ENCODE results near the gene TMEM9B. TPM values are rescaled to one million over a fixed set of nuclear protein-coding genes. Genes with fewer than 3 reads are reported as not detected.
"Not testable (repeated sequence)": the region's sequence is repeated elsewhere in the genome, so short reads cannot be mapped to it uniquely, and the experiment has no call there.

Gene TMEM9B
- total and polyA plus RNA-seq, 2 donors: 27.3 to 30.0 TPM

DNA sequence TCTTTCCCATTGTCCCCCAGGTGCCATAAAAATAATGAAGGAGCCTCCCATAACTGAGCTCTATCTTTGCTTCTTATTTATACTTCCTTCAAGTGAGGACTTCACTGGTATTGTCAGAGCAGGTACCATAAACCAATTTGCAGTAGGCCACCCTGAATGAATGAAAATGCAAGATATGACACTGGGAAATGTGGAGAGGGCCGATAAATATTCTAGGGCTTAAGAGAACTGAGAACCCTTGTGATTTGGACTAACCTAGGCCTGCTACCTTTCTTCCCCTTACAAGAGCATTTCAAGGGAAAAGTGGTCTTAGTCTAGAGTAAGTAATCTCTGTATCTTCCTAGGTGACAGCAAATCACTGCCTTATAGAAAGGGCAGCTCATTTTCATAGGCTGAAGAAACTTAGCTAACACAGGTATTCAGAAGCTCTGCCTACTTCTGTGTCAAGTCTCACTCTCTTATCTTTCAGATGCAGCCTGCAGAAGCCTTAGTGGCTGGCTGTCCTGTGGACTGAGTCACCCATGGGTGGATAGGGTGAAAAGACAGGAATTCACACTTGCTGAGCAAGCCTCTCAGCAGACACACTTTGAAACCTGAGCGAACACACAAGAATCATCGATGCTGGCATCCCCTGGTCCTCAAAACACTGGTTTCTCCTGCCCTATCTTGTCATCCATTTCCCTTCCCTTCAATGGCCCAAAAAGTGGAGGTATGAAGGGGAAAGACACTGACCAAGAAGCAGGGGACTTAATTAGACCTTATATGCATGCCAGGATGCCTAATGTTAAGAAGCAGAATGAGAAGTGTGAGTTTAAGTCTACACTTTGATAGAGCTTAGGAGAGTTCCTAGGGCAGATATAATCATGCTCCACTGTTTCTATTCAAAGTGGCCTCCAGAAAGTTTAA lies 24.3 kb upstream of the TMEM9B start:
- H3K4me1 ChIP-seq (ENCODE audit: insufficient read depth): no peaks in the 10 kb centered on the region
- H3K27ac ChIP-seq (ENCODE audit: low read depth): no peak overlapping the region
- no peak overlapping the region for H3K4me3 ChIP-seq (ENCODE audit: low read depth, low read length)
- no peaks in the 10 kb centered on the region for H3K36me3 ChIP-seq (ENCODE audit: insufficient read depth)
- 76% methylated on average over 3 of the region's 3 CpGs for WGBS
- DNase-seq (ENCODE audit: extremely low spot score): no peak

DNA sequence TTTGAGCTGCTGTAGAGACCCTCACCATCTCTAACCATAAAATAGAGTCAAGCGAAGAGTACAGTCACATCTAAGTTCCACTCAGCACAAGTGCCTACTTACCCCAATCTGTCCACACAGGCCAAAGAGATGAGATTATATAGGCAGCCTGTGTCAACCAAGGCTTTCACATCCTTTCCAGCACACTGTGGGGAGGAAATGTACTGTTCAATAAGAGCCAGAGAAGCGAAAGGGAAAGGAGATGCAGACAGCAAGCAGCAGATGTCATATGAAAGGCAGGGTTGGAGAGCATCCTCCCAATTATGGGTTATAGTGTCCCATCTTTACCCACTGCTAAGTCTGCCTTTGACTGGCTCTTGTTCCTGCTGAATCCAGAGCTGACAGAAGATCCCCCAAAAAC lies 23.2 kb upstream of the TMEM9B start:
- no peak overlapping the region for H3K27ac ChIP-seq (ENCODE audit: low read depth)
- H3K36me3 ChIP-seq (ENCODE audit: insufficient read depth): no peaks in the 10 kb centered on the region
- DNase-seq (ENCODE audit: extremely low spot score): no peak
- no peak overlapping the region for H3K4me3 ChIP-seq (ENCODE audit: low read depth, low read length)
- no peaks in the 10 kb centered on the region for H3K4me1 ChIP-seq (ENCODE audit: insufficient read depth)
- WGBS: 87% methylated on average over 2 of the region's 2 CpGs

DNA sequence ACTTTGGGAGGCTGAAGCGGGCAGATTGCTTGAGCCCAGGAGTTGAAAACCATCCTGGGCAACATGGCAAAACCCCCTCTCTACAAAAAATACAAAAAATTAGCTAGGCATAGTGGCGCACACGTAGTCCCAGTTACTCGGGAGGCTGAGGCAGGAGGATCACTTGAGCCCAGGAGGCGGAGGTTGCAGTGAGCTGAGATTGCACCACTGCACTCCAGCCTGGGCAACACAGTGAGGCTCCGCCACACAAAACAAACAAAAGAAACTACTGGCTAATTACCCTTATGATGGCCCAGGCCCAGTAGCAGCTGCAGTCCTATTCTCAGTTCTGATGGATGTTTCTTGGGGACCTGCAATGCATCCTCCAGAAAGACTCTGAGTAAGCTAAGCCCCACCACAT lies 22.5 kb upstream of the TMEM9B start:
- H3K4me1 ChIP-seq (ENCODE audit: insufficient read depth); H3K36me3 ChIP-seq (ENCODE audit: insufficient read depth); DNase-seq (ENCODE audit: extremely low spot score); H3K27ac ChIP-seq (ENCODE audit: low read depth); H3K4me3 ChIP-seq (ENCODE audit: low read depth, low read length): not testable (repeated sequence)
- WGBS: 98% methylated on average over 6 of the region's 6 CpGs

DNA sequence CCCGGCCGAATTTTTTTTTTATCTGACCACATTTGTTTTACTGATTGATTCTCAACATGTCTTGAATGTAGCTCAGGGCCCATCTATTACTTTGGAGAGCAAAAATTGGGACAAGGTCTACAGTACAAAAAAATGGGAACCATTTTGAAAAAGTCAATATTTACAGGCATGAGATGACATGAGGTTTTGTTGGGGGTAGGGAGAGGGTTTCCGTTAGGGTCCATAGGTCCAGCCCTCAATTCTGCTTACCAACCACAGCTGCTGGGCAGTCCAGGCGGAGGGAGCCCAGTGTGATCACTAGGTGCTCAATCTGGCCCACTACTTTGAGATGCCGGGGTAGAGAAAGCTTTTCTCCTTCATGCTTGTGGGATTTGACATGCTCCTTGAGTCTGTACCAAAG lies 21.2 kb upstream of the TMEM9B start:
- 96% methylated on average over 5 of the region's 5 CpGs for WGBS
- no peak for DNase-seq (ENCODE audit: extremely low spot score)
- no peaks in the 10 kb centered on the region for H3K36me3 ChIP-seq (ENCODE audit: insufficient read depth)
- H3K4me3 ChIP-seq (ENCODE audit: low read depth, low read length): no peak overlapping the region
- H3K4me1 ChIP-seq (ENCODE audit: insufficient read depth): no peaks in the 10 kb centered on the region
- no peak overlapping the region for H3K27ac ChIP-seq (ENCODE audit: low read depth)

DNA sequence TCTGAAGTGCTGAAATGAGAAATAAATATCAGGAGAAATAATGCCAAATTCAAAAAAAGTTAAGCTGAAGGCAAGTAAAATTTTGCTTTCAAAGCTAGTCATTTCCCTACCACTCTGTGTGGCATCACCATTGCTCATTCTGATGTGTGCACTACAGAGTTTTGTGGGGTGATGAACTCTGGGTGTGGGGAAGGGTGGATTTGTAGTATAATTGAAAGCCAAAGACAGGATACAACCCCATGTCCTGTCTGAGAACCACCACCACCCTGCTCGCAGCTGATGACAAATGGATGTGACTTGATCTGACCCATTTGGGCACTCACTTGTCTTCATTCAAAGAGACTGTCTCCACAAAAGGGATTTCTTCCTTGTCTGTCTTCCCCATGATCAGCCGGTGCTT lies 19.3 kb upstream of the TMEM9B start:
- DNase-seq (ENCODE audit: extremely low spot score): no peak
- 93% methylated on average over 2 of the region's 2 CpGs for WGBS
- H3K27ac ChIP-seq (ENCODE audit: low read depth): no peak overlapping the region
- no peak overlapping the region for H3K4me3 ChIP-seq (ENCODE audit: low read depth, low read length)
- H3K36me3 ChIP-seq (ENCODE audit: insufficient read depth): no peaks in the 10 kb centered on the region
- no peaks in the 10 kb centered on the region for H3K4me1 ChIP-seq (ENCODE audit: insufficient read depth)

DNA sequence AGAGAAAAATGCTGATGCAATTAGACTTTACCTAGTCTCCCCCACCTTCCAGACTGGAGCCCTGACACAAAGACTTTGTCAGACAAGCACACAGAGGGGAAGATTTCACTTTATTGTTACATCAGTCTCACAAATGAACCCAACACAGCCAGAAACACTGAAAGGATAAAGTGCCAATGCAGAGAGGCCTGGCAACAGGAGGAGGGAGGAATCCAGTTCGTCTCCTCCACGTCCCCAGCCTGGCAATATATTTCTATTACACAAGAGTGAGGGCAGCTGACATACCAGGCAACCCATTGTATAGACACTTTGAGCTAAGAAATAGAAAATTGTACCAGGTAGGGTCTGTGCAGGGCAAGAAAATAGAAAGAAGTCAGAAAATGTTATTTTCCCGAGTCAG lies 16.2 kb upstream of the TMEM9B start:
- H3K36me3 ChIP-seq (ENCODE audit: insufficient read depth): no peaks in the 10 kb centered on the region
- no peak for DNase-seq (ENCODE audit: extremely low spot score)
- no peak overlapping the region for H3K27ac ChIP-seq (ENCODE audit: low read depth)
- H3K4me3 ChIP-seq (ENCODE audit: low read depth, low read length): no peak overlapping the region
- no peaks in the 10 kb centered on the region for H3K4me1 ChIP-seq (ENCODE audit: insufficient read depth)
- WGBS: 82% methylated on average over 3 of the region's 3 CpGs

DNA sequence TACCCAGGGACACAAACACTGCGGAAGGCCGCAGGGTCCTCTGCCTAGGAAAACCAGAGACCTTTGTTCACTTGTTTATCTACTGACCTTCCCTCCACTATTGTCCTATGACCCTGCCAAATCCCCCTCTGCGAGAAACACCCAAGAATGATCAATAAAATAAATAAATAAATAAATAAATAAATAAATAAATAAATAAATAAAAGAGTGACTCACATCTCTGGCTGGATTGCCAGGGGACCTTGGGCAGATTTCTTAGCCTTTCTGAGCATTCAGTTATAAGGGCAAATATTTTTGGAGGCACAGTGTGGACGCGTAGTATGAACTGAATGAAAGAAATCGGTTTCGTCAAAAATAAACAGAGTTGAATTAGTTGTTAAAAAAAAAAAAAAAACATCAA lies 15.1 kb upstream of the TMEM9B start:
- 83% methylated on average over 5 of the region's 7 CpGs for WGBS
- H3K4me1 ChIP-seq (ENCODE audit: insufficient read depth); H3K27ac ChIP-seq (ENCODE audit: low read depth); DNase-seq (ENCODE audit: extremely low spot score); H3K36me3 ChIP-seq (ENCODE audit: insufficient read depth); H3K4me3 ChIP-seq (ENCODE audit: low read depth, low read length): not testable (repeated sequence)

DNA sequence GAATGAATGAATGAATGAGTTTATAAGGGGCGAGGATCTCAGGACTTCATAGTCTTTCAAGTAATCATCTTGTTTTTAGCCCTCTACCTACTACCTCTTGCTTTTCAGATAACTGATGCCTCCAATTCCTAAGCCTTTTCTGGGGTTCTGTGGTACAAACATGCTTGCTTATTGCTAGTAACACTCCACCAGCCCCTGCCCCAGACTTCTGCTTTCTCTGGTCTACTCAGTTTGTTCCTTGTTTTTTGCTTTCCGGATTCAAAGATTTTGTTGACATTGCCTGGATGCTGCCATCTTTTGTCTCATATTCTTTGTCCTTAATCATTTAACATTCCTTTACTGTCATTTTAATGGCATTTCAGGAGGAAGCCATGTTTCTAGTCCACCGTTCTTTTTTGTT lies 8.9 kb upstream of the TMEM9B start:
- DNase-seq (ENCODE audit: extremely low spot score): no peak
- Histone ChIP-seq H3K36me3 (ENCODE audit: insufficient read depth) (no peaks in the 10 kb centered on the region), H3K4me1 (ENCODE audit: insufficient read depth) (no peaks in the 10 kb centered on the region), H3K4me3 (ENCODE audit: low read depth, low read length) (no peak overlapping the region), H3K27ac (ENCODE audit: low read depth) (no peak overlapping the region)
- WGBS: 76% methylated on average over 3 of the region's 3 CpGs

DNA sequence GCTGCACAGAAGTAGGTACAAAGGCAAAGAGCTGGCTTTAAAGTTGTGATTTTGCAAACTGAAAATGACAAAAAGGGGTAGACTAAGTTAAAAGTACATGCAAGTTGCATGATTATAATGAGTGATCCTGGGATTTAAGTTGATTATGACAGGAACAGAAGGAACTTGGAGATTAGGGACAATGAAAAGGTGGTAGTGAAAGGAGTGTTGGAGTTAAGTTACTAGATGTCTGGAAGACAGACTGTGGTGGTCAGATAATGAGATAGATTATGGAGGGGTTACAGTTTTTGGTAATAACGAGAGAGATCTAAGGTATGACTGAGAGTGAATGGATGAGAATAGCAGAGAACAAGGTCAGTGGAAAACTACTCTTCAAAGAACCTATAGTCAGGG lies 7.7 kb upstream of the TMEM9B start:
- Histone ChIP-seq H3K4me3 (ENCODE audit: low read depth, low read length) (no peak overlapping the region), H3K36me3 (ENCODE audit: insufficient read depth) (no peaks in the 10 kb centered on the region)
- 73% methylated on average over 1 of the region's 1 CpG for WGBS

DNA sequence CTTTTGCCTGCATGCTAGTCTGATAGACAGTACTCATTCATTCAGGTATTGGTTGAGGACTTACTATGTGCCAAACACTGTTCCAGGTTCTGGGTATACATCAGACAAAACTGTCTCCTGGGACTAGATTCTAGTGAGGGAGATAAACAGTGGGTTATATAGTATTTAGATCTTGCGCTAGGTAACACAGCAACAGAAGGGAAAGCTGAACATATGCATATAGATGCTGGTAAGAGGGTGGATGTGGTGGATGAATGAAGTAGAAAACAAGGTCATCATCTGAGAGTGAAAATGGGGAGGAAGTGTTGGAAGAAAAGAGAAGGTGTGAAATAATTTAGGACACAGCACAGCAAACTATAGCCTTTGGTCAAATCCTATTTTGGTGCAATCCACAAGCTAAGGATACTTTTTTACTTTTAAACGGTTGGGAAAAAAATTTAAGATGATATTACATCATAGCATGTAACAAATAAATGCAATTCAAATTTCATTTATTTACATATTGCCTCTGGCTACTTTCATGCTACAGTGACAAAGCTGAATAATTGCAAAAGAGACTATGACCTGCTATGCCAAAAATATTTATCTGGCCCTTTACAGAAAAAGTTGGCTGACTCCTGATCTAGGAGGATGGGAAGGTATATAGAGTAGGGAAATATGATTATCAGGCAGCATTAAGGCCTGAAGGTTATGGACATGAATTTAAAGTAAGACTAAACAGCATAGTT lies 7.1 kb upstream of the TMEM9B start:
- DNase-seq (ENCODE audit: extremely low spot score): no peak
- Histone ChIP-seq H3K4me3 (ENCODE audit: low read depth, low read length) (no peak overlapping the region), H3K36me3 (ENCODE audit: insufficient read depth) (no peaks in the 10 kb centered on the region), H3K27ac (ENCODE audit: low read depth) (no peak overlapping the region), H3K4me1 (ENCODE audit: insufficient read depth) (no peaks in the 10 kb centered on the region)
- 84% methylated on average over 2 of the region's 2 CpGs for WGBS

More for the DNA sequence above, 7.7 kb upstream of the TMEM9B start:
- H3K4me1 ChIP-seq (ENCODE audit: insufficient read depth): no peaks in the 10 kb centered on the region
- no peak overlapping the region for H3K27ac ChIP-seq (ENCODE audit: low read depth)
- no peak for DNase-seq (ENCODE audit: extremely low spot score)

DNA sequence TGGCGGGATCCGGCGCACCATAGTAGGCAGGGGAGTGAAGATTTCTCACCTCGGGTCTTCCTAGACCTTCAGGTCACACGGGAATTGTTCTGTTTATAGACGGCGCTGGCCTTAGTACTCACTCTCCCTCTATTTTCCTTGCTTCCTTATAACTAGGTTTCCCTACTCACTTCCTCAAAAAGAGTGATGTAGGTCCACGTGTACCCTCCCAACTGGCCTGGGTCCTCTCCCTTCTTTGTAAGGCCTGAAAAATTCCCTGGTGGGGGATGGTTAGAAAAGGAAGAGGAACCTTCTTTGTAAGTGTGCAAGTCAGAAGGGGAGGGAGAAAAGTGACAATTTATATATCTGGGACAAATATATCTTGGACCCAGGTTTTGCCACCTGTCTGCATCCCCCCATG lies 2.9 kb upstream of the TMEM9B start:
- Histone ChIP-seq H3K4me1 (ENCODE audit: insufficient read depth) (no peaks in the 10 kb centered on the region), H3K36me3 (ENCODE audit: insufficient read depth) (no peaks in the 10 kb centered on the region), H3K4me3 (ENCODE audit: low read depth, low read length) (no peak overlapping the region), H3K27ac (ENCODE audit: low read depth) (no peak overlapping the region)
- WGBS: 82% methylated on average over 8 of the region's 8 CpGs
- DNase-seq (ENCODE audit: extremely low spot score): no peak

DNA sequence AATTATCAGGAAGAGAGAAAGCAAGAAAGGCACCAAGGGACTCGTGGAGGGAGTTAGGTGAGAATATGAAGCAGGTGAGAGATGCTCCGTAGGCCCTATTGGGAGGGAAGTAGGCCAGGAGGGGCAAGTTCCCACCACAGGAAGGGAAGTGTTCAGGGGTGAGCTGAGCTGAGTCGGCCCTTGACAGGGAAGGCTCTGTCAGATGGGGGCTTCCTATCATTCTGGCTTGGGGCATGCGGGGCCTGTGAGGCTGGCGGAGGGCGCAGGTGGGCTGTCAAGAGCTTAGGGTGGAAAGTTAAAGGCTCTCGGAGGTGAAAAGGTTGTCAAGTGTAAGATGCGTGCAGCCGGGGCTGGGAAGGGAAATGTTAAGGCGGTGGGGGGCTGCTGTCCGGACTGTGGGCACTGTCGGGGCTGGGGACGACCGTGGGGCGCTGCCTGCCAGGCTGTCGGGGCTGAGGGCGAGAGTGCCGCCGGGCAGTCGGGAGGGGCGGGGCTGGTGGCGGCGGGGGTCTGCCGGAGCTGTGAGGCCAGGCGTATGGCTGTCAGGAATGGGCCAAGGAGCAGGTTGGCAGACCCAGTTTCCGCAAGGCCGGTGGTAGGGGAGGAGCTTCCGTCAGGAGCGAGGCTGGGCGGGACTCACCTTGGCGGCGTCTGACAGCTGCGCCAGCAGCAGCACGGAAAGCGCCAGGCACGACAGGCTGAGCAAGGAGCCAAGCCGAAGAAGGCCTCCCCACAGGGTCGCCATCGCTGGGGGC lies 496 bp downstream of the TMEM9B start:
- DNase-seq (ENCODE audit: extremely low spot score): peak; percentile 39
- Histone ChIP-seq H3K27ac (ENCODE audit: low read depth) (peak overlapping the region; percentile 94), H3K36me3 (ENCODE audit: insufficient read depth) (no peaks in the 10 kb centered on the region), H3K4me3 (ENCODE audit: low read depth, low read length) (peak overlapping the region; percentile 85), H3K4me1 (ENCODE audit: insufficient read depth) (no peaks in the 10 kb centered on the region)
- 2% methylated on average over 39 of the region's 39 CpGs for WGBS

DNA sequence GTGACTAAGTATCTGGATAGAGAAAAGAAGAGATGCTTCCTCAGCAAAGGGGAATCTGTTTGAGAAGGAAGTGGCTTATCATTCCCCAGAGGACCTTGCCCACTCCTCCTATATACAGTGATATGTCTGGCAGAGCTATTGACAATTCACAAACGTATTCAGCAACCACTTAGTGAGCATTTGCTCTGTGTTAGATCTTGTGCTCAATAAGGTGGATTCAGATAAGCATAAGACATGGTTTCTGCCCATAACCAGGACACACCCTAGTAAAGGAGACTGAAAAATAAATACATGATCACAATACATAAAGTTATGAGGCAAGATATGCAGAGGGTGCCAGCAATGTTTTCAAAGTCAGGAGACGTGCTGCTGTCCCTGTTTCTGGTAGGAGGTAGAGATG lies 1.4 kb downstream of the TMEM9B start:
- Histone ChIP-seq H3K36me3 (ENCODE audit: insufficient read depth) (no peaks in the 10 kb centered on the region), H3K4me1 (ENCODE audit: insufficient read depth) (no peaks in the 10 kb centered on the region), H3K4me3 (ENCODE audit: low read depth, low read length) (no peak overlapping the region), H3K27ac (ENCODE audit: low read depth) (no peak overlapping the region)
- DNase-seq (ENCODE audit: extremely low spot score): no peak
- 22% methylated on average over 2 of the region's 2 CpGs for WGBS

All from urinary bladder (tissue), 4 donors.